A549 treated with dexamethasone at 1 μM for 4 hours (cell line): ENCODE results near the gene ATG5. TPM values are rescaled to one million over a fixed set of nuclear protein-coding genes. Genes with fewer than 3 reads are reported as not detected.

Source experiments
- total RNA-seq: library from RNA; stranded (reverse); fragments of 200-300 nt; extraction: Qiagen RNA extraction; gene quantifications from 5 replicates; pipeline ENCODE4 v1.2.3, GENCODE V29; 2022

ATG5 gene
- total RNA-seq, result 20.8 to 22.5 TPM (median 21.4 TPM) in 5 replicates

DNA sequence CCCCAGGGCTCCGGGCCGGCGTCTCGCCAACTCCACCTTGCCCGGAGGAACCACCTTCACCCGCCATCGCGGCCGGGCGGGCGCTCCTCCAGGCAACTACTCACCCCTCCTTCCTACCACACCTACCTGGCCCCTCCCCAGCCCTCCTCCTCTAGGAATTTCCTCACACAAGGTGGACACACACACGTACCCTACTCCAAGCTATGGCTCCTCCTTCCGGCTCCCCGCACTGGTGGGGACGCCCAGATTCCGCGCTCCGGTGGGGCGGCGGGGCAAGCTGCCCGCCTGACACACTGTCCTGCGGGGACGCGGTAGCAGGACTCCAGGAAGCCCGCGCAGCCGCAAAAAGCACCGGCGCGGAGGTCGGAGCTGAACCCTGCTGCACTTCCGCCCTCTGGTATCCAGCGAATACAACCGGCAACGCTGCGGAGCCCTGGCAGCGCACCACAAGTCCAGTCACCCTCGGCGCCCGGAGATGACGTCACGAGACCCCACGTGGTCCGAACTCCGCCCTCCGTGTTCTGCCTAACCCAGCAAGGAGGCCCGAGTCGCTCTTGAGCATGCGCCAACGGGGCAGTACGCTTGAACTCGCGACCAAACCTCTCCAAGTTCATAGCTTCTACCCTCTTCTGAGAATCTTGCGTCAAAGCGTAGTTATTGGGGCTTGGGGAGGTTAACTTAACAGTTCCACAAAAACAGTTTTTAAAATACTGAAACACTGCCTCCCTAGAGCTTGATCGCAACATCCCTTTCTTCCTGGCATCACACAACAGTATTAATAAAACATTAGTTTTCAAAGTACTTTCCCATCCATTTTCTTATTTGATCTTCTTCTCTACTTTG lies at the start of gene ATG5:
TSS of gene ATG5 (minus strand) at position 425 of the 843 bp plus-strand sequence. CDS start 9,552 bp downstream, outside the sequence.

DNA sequence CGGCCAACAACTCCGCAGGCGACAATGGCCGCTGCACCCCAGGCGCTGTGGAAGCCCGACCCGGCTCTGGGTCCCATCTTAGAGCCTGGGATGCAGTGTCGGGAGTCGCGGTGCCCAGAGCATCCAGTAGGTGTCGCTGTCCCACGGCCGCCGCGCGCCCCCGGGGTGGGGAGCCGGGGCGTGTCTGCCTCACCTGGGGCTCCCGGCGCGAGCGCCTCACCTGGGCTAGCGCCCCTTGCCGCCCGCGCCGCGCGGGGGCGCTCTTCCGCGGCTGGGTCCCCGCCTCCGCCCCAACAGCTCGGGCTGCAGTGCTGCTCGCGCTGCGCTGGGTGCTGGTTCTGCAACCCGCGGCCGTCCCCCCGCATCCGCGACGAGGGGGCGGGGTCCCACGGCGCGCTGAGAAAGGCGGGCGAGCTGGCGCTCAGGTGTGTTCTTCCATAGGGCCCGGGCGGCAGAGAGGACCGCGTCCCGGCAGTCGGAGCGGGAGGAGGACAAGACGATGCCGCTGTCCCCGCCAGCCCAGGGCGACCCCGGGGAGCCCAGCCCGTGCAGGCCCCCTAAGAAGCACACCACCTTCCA lies 34.9 kb upstream of the ATG5 start, which contains the start of gene CRYBG1:
TSS of gene CRYBG1 (plus strand) at position 308 of the 579 bp plus-strand sequence. CDS start at position 500, 192 bp downstream.

Other genes starting within 250 kb of the ATG5 start
- gene PRDM1, start 239.4 kb downstream of the ATG5 start, total RNA-seq, result 5.4 to 8.3 TPM (median 6.5 TPM) in 5 replicates
- 0.74 to 1.3 TPM (median 0.82 TPM) in 5 replicates for gene CRYBG1, start 35.0 kb upstream of the ATG5 start, total RNA-seq